Heart left ventricle (tissue), 13 donors: ENCODE data around the gene WFIKKN2.

Source experiments
- CTCF ChIP-seq, 12 donors: fragments of 200-600 bp; sonication (generic) in 4 of 12; IDR thresholded peaks; one replicate each; pipeline versions ENCODE4 v1.5.0 to v1.8.0; 2018 to 2022; ENCODE audit warnings: antibody characterized with exemption in 12 of 12, mild to moderate bottlenecking in 5 of 12
- POLR2A ChIP-seq, 2 donors: fragments of 450-650 bp; IDR thresholded peaks; one replicate each; pipeline ENCODE4 v1.6.1; 2017; ENCODE audit warnings: antibody characterized with exemption in 2 of 2, mild to moderate bottlenecking in 2 of 2, moderate library complexity in 2 of 2
- donor health status: ischemic (EF 13 %, LVEDD 7.1; RV severe dilation, severe dysfunction).
- donor health status: DM: no; HTN: yes; CAD: no.
- donor health status: DM: no; HTN: no; CAD: no.
- donor health status: ischemic (EF 25% LVEDD 6.9; RV normal size, moderate dysfunction).
- donor health status: ischemic (EF 25% LVEDD 5.7; RV mildly dilated, moderate dysfunction).
- donor health status: ischemic (EF 35%, LVEDD 5.7; RV mildly dilated, moderate dysfunction).
- donor health status: nonischemic (EF 11% LVEDD 7.7; RV severe dilation, severe dysfunction).
- donor health status: DM: yes; HTN: yes; CAD: no.
- donor health status: PGD.
- donor health status: ischemic (EF 29% LVEDD 5.4; RV normal size, mild dysfunction).
- donor health status: nonischemic (EF 23%, LVEDD 6.1; RV moderate dilation, normal function).

GRCh38 chr17:50785946-50786570 lies 49.3 kb upstream of the WFIKKN2 start:
- TF ChIP-seq CTCF (IDR thresholded peaks at IDR 0.05) (no peak), POLR2A (IDR thresholded peaks at IDR 0.05) (no peak)
